KMS-11 (cell line): ENCODE data around the gene ADGRD1.

Experiments used
- H2AFZ ChIP-seq: fragments of 200-600 bp; sonication (generic); 2 replicates; pipeline ENCODE4 v1.6.1; 2016; ENCODE audit warnings: antibody characterized with exemption, mixed run types, low read depth
- H3K27ac ChIP-seq: fragments of 200-600 bp; sonication (generic); 2 replicates; pipeline ENCODE4 v1.6.1; 2016; ENCODE audit warnings: mild to moderate bottlenecking, mixed run types
- H3K27me3 ChIP-seq: fragments of 200-600 bp; sonication (generic); 2 replicates; pipeline ENCODE4 v1.6.1; 2017; ENCODE audit warnings: mild to moderate bottlenecking, low read depth, mixed run types, moderate library complexity; ENCODE audit not compliant: insufficient read depth
- H3K36me3 ChIP-seq: fragments of 200-600 bp; sonication (generic); 2 replicates; pipeline ENCODE4 v1.6.1; 2017; ENCODE audit warnings: mild to moderate bottlenecking, mixed run types; ENCODE audit not compliant: insufficient read depth
- H3K4me1 ChIP-seq: fragments of 200-600 bp; sonication (generic); 2 replicates; pipeline ENCODE4 v1.6.1; 2016; ENCODE audit warnings: mild to moderate bottlenecking, low read depth, mixed run types; ENCODE audit not compliant: poor library complexity, severe bottlenecking
- H3K4me2 ChIP-seq: fragments of 200-600 bp; sonication (generic); 2 replicates; pipeline ENCODE4 v1.7.0; 2016; ENCODE audit warnings: mild to moderate bottlenecking, mixed run types
- H3K4me3 ChIP-seq: fragments of 200-600 bp; sonication (generic); IDR thresholded peaks from 2 replicates; pipeline ENCODE4 v1.6.1; 2017; ENCODE audit warnings: low read depth, low read length, mixed read lengths; ENCODE audit not compliant: insufficient read depth
- H3K79me2 ChIP-seq: fragments of 200-600 bp; sonication (generic); 2 replicates; pipeline ENCODE4 v1.6.1; 2016; ENCODE audit warnings: low read depth, mixed run types; ENCODE audit not compliant: insufficient read depth
- H3K9ac ChIP-seq: fragments of 200-600 bp; sonication (generic); 2 replicates; pipeline ENCODE4 v1.6.1; 2016; ENCODE audit warnings: mild to moderate bottlenecking, mixed run types
- H4K20me1 ChIP-seq: fragments of 200-600 bp; sonication (generic); 2 replicates; pipeline ENCODE4 v1.6.1; 2016; ENCODE audit warnings: mild to moderate bottlenecking, mixed run types; ENCODE audit not compliant: insufficient read depth
- TF ChIP-seq, protein P1 (sequence below): fragments of 200-600 bp; sonication (generic); conservative IDR thresholded peaks from 2 replicates; pipeline ENCODE4 v1.6.1; 2017; ENCODE audit warnings: low read depth, mild to moderate bottlenecking, antibody characterized with exemption, low read length, moderate library complexity, mixed read lengths

The ADGRD1 gene

DNA sequence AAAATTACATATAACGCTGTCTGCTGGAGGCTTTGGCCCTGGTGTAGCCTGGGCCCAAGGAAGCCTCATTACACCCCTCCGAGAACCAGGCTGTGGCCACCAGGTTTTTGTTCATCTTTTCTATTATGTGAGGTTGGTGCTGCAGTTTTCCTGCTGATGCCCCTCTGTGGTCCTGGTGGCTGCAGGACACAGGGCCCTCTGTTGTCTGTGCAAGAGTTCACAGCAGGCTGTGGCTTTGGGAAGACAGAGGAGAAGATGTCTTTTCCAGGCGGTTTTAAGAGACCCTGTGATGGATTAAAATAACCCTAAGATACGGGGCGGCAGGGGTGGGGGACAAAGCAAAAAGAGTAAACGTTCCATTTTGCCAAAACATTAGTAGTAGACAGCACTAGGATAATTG, 121.5 kb downstream of the ADGRD1 start:
- Histone ChIP-seq H3K27me3 (no peaks in the 10 kb centered on the region), H3K4me2 (no peak overlapping the region), H2AFZ (no peak overlapping the region), H3K79me2 (no peaks in the 10 kb centered on the region), H3K4me3 (no peak overlapping the region), H3K36me3 (no peaks in the 10 kb centered on the region), H3K4me1 (no peaks in the 10 kb centered on the region), H3K9ac (no peak overlapping the region), H3K27ac (no peak overlapping the region), H4K20me1 (no peaks in the 10 kb centered on the region)
- TF ChIP-seq, protein P1, sequence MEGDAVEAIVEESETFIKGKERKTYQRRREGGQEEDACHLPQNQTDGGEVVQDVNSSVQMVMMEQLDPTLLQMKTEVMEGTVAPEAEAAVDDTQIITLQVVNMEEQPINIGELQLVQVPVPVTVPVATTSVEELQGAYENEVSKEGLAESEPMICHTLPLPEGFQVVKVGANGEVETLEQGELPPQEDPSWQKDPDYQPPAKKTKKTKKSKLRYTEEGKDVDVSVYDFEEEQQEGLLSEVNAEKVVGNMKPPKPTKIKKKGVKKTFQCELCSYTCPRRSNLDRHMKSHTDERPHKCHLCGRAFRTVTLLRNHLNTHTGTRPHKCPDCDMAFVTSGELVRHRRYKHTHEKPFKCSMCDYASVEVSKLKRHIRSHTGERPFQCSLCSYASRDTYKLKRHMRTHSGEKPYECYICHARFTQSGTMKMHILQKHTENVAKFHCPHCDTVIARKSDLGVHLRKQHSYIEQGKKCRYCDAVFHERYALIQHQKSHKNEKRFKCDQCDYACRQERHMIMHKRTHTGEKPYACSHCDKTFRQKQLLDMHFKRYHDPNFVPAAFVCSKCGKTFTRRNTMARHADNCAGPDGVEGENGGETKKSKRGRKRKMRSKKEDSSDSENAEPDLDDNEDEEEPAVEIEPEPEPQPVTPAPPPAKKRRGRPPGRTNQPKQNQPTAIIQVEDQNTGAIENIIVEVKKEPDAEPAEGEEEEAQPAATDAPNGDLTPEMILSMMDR = no peak

DNA sequence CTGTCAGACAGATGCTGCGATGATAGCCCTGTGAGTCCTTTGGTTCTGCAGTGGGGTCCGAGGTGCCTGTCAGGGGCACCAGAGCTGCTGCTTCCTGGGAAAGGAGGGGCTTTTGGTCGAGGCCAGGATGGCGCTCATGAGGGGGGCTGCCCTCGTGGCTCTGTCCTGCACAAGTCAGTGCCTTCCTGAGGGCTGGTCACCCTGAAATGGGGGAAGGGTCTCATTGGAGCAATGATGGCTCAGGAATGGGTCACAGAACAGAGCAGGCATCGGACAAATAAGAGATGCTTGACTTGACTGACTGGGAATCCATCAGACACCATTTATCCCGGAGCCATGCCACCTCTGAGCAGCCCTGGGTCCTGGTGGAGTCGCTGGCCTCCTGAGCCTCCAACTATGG, 121.9 kb downstream of the ADGRD1 start:
- no peaks in the 10 kb centered on the region for H3K27me3 ChIP-seq
- no peak overlapping the region for H2AFZ ChIP-seq
- H3K36me3 ChIP-seq = no peaks in the 10 kb centered on the region
- no peaks in the 10 kb centered on the region for H3K79me2 ChIP-seq
- no peak overlapping the region for H3K4me3 ChIP-seq
- H3K4me1 ChIP-seq = no peaks in the 10 kb centered on the region
- H3K9ac ChIP-seq = no peak overlapping the region
- no peak overlapping the region for H3K27ac ChIP-seq
- TF ChIP-seq, protein P1 = no peak
- no peaks in the 10 kb centered on the region for H4K20me1 ChIP-seq
- no peak overlapping the region for H3K4me2 ChIP-seq

DNA sequence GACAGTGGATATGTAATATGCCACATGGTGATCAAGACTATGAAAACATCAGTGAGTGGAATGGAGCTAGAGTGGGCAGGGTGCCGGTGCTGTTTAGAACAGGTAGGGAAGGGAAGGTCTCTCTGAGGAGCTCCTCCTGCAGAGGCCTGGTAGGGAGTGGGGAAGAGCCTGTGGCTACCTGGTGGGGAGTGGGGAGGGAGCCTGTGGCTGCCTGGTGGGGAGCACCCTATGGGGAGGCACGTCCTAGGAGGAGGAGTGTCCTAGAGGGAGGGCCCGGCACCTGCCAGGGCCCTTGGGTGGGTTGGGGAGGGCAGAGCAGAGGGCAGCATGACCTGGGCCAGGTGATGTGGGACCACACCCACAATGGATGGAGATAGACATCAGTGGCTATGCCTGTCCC, 122.6 kb downstream of the ADGRD1 start:
- Histone ChIP-seq H3K4me3 (no peak overlapping the region), H3K4me2 (no peak overlapping the region), H3K4me1 (no peaks in the 10 kb centered on the region), H3K27me3 (no peaks in the 10 kb centered on the region), H2AFZ (no peak overlapping the region), H3K9ac (no peak overlapping the region), H3K27ac (no peak overlapping the region), H4K20me1 (no peaks in the 10 kb centered on the region), H3K79me2 (no peaks in the 10 kb centered on the region), H3K36me3 (no peaks in the 10 kb centered on the region)
- TF ChIP-seq, protein P1 = no peak

DNA sequence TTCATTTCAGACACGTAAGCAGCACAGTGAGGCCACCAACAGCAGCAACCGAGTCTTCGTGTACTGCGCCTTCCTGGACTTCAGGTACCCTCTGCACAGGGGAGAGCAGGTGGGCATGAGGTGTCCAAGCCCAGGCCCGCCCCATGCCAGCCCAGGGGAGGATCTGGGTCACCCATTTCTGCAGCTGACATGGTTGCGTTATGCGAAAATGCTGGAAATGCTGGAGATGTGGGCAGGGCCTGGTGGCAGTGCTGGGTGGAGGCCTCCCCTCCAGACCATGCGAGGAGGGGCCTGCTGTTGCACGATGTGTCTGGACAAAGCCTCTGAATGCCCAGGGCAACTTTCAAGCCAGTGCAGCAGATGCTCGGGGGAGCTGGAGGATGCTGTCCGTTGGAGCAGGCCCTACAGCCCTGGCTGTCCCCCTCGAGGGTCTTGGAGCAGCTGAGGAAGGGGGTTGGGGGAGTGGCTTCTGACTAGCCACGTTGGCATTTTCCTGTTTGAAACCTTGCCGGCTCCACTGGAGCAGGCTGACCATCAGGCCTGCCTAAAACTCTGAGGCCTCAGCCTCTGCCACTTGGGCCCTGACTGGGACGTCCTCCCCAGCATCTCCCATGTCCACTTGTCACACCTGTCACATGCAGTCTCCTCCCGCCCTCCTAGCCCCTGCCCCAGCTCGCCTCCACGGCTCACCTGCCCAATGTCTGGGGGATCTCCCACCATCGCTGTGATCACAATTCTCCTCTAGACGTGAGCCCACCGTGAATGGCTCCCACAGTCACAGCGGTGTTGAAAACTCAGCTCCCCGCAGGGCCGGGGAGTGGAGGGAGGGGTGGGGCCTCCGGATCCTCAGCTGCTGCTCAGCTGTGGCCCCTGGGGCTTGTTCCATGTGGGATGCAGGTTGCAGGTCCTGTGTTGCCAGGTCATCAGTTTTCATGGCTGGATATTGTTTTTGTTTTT, 123.4 kb downstream of the ADGRD1 start:
- TF ChIP-seq, protein P1 = no peak
- Histone ChIP-seq H3K9ac (no peak overlapping the region), H3K27ac (no peak overlapping the region), H3K4me1 (no peaks in the 10 kb centered on the region), H3K79me2 (no peaks in the 10 kb centered on the region), H2AFZ (no peak overlapping the region), H4K20me1 (no peaks in the 10 kb centered on the region), H3K27me3 (no peaks in the 10 kb centered on the region), H3K4me3 (no peak overlapping the region), H3K36me3 (no peaks in the 10 kb centered on the region), H3K4me2 (no peak overlapping the region)
